Measurements from ENCODE around the gene WFDC12.

DNA sequence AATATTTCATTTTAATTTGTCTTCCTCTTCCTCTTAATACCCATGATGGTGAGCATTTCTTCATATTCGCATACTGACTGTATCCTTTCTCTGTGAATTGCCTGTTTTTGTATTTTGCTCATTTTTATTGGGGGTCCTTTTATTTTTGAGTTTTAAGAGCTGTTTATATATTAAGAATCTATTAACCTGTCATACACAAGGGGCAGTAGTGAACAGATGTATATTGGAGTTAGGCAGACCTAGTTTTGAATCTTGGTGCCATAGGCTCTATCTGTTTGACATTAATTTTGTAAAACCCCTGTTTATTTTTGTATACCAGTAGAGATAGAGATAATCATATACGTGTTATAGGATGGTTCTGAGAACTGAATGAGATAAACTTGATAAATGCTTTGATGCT, 6.2 kb downstream of the WFDC12 start:
- TF ChIP-seq YY1 (IDR thresholded peaks at IDR 0.05; ENCODE audit: insufficient read depth, insufficient read length) (no peak), SUZ12 (IDR thresholded peaks at IDR 0.05; ENCODE audit: extremely low read depth, insufficient read depth, insufficient read length) (no peak)

Data from NT2/D1 (cell line).